Measurements from ENCODE around the gene ZNF768. TPM values are rescaled to one million over a fixed set of nuclear protein-coding genes. Genes with fewer than 3 reads are reported as not detected.

ZNF768 gene
- total RNA-seq, 1 experiment from 2014 or later = 48.8 TPM

- H3K4me3 ChIP-seq (replicated peaks in 1 of 2; ENCODE audit: low read depth in 1 of 2, low read length in 2 of 2) = no peak overlapping the region
- BruUV-seq (replicated peaks) = no TSS peak
- peaks cover 7 to 31% of the 10 kb centered on the region in 2 experiments for H3K4me1 ChIP-seq (ENCODE audit: control insufficient read depth in 1 of 2, insufficient read depth in 2 of 2, low read length in 2 of 2)
- H3K4me2 ChIP-seq (ENCODE audit: low read length) = no peak overlapping the region
- peaks cover 12% of the 10 kb centered on the region for H3K79me2 ChIP-seq (ENCODE audit: insufficient read depth, low read length)
- no peaks in the 10 kb centered on the region for H3K9me3 ChIP-seq (ENCODE audit: control insufficient read depth in 1 of 2, insufficient read depth in 1 of 2, low read depth in 1 of 2, low read length in 2 of 2)
- ATAC-seq = no peak
- no peaks in the 10 kb centered on the region; a peak in 1 of 4 replicates for H3K36me3 ChIP-seq (ENCODE audit: control insufficient read depth in 1 of 2, insufficient read depth in 2 of 2, low read length in 2 of 2)
- intact Hi-C loops (cut with micrococcal nuclease) = loop anchor here (5.0 kb wide), 1 partner anchor 97 kb away; the partner anchor contains the start of gene DCTPP1
- RAD21 ChIA-PET (ENCODE audit: low non-redundant PET in 1 of 2, low total read pairs in 2 of 2, uncharacterized antibody in 2 of 2, unreplicated experiment in 2 of 2) = no interaction called here
- no peaks in the 10 kb centered on the region for H4K20me1 ChIP-seq (ENCODE audit: insufficient read depth)
- CTCF ChIA-PET = interaction anchor here (0.6 kb wide), 1 partner anchor 105 kb away, joined by 3 read pairs; no protein-coding TSS in a partner anchor
- H2AFZ ChIP-seq (ENCODE audit: low read depth, low read length, poor library complexity, severe bottlenecking) = no peak overlapping the region
- H3K9ac ChIP-seq (ENCODE audit: low read length) = no peak overlapping the region
- POLR2A ChIA-PET = interaction anchor here (0.6 kb wide), 1 partner anchor 121 kb away, joined by 3 read pairs; no protein-coding TSS in a partner anchor
- TF ChIP-seq ZFX (IDR thresholded peaks at IDR 0.05) = no peak
- TF ChIP-seq ATF3 (IDR thresholded peaks at IDR 0.05) = no peak
- no peak for TF ChIP-seq MAX (IDR thresholded peaks at IDR 0.05)
- TF ChIP-seq REST (IDR thresholded peaks at IDR 0.05; ENCODE audit: low read depth) = no peak
- TF ChIP-seq ZBTB33 (IDR thresholded peaks at IDR 0.05; ENCODE audit: extremely low read depth, insufficient replicate concordance, low read length) = no peak
- TF ChIP-seq CTCF (IDR thresholded peaks at IDR 0.05 in 2 of 3, conservative IDR thresholded peaks at IDR 0.05 in 1 of 3; ENCODE audit: borderline replicate concordance in 1 of 3, insufficient read depth in 1 of 3, low read depth in 2 of 3, low read length in 2 of 3) = no peak
- TF ChIP-seq SIN3A (IDR thresholded peaks at IDR 0.05; ENCODE audit: low read depth) = no peak
- no peak for TF ChIP-seq CEBPB (IDR thresholded peaks at IDR 0.05; ENCODE audit: low read depth)
- no peak for TF ChIP-seq ZNF274 (IDR thresholded peaks at IDR 0.05; ENCODE audit: low read depth, low read length)
- no peaks in the 10 kb centered on the region for H3K27me3 ChIP-seq (ENCODE audit: insufficient read depth, low read length)
- no peak overlapping the region for H3K27ac ChIP-seq (ENCODE audit: low read depth, low read length)
- no peaks in the 10 kb centered on the region for H3K9me2 ChIP-seq (ENCODE audit: insufficient read depth)
- no peak for DNase-seq (ENCODE audit: low read depth, low spot score)
These were observed 2.6 kb upstream of the ZNF768 start for GRCh38 chr16:30528799-30529457.
